GM19324 (cell line): ENCODE data around the gene HAT1.
"Not testable (repeated sequence)": the region's sequence is repeated elsewhere in the genome, so short reads cannot be mapped to it uniquely, and the experiment has no call there.

Experiments
- ATAC-seq: cut with Tn5 transposase; IDR thresholded peaks from one replicate; pipeline ENCODE4 v1.9.1; 2021; ENCODE audit warnings: mild to moderate bottlenecking, moderate library complexity; ENCODE audit not compliant: unreplicated experiment, low FRiP score

HAT1 gene, protein sequence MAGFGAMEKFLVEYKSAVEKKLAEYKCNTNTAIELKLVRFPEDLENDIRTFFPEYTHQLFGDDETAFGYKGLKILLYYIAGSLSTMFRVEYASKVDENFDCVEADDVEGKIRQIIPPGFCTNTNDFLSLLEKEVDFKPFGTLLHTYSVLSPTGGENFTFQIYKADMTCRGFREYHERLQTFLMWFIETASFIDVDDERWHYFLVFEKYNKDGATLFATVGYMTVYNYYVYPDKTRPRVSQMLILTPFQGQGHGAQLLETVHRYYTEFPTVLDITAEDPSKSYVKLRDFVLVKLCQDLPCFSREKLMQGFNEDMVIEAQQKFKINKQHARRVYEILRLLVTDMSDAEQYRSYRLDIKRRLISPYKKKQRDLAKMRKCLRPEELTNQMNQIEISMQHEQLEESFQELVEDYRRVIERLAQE

DNA sequence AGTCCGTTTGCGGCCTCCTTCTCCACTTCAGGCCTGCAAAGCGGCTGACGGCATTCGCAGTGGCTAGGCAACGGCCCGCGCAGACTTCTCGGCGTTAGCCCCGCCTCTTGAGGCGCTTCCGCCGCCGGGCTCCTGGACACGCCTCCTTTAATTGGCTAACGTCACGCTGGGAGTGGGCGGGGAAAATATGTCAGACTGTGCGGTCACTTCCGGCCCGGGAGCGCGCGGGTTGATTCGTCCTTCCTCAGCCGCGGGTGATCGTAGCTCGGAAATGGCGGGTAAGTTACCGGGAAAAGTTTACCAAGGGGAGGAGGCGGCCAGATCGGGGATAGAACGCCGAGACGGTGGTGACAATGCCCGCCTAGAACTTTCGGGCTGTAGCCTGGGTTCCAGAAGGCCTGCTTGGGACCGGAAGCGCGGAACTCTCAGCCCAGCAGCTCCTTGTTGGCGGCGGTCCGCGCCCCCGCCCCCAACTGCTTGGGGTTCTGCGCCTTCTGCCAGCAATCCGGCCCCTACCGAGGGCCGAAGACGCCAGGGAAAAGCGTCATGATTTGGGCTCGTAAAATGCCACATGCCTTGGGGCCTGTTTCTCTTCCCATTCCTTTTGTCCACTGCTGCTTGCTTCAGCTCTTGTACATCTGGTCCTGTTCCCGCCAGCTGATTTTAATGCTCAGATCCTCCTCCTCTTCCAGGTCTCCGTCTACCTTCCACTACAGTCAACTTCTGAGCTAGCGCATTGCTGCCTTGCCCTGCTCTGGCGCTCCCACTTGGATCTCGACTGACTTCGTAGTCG is at the start of gene HAT1:
HAT1 (plus strand) TSS at position 232 of the 793 bp plus-strand sequence; CDS start at position 272, 40 bp downstream.
- peak; percentile 98 for ATAC-seq

DNA sequence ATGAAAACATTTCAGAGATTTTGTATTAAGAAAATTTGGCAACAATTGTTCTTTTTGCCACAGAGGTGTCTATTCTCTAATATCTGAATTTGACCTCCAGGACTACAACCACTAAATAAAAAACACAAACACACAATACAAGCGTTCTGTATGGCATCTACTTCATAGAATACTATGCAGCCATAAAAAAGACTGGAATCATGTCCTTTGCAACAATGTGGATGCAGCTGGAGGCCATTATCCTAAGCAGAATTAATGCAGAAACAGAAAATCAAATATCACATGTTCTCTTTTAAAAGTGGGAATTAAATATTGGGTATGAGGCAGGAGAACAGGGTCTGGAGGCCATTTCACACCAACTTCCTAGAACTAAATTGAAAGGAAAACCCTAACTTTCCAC is 47.7 kb upstream of the HAT1 start:
- no peak for ATAC-seq

DNA sequence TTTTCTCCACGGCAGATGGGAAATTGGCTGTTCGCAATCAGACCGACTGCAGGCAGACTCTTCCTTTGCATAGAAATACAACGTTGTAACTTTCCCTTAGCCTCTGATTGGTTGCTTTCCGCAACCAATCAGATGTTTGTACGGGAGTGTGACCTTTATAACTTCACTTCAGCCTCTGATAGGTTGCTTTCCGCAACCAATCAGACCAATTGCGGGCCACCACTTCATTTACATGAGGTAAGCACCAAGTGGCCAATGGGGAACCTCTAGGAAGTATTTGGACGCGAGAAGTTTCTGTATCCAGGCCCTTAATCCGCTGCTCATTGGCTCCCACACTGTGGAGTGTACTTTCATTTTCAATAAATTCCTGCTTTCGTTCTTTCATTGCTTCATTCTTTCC is 47.3 kb upstream of the HAT1 start:
- ATAC-seq = no peak

DNA sequence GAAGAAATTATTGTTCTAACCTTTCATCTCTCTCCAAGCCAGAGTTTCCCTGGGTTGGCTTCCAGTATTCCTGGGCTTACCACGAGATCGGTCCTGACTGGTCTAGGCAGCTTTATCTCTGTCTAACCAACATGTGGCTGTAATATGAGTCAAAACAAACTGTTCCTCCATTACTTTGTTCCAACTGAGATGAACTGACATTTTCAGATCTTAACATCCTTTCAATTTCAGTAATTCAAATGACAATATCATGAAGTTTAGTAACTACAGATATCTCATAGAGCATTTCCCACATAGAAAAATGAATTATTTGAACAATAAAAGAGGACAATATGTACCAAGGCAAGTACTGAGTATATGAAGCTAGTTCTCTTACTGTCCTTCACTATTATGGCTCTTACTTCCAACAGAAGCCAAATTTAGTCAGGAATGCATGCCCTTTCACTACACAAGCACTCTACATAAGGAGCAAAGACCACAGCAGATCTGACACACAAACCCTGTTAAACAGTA is 43.7 kb upstream of the HAT1 start:
- no peak for ATAC-seq

DNA sequence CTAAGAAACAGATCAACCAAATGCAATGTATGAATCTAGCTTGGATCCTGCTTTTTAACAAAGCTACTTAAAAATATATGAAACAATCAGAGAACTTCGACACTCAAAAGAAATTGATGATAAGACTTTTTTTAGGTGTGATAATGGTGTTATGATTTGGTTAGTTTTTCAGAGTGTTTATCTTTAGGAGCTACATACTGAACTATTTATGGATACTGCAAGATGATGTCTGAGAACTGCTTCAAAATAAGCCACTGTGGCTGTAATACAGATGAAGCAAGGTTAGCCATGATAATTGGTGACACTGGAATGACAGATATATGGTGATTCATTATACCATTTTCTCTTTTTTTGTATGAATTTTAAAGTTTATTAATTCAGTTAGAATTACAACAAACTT is 42.4 kb upstream of the HAT1 start:
- no peak for ATAC-seq

DNA sequence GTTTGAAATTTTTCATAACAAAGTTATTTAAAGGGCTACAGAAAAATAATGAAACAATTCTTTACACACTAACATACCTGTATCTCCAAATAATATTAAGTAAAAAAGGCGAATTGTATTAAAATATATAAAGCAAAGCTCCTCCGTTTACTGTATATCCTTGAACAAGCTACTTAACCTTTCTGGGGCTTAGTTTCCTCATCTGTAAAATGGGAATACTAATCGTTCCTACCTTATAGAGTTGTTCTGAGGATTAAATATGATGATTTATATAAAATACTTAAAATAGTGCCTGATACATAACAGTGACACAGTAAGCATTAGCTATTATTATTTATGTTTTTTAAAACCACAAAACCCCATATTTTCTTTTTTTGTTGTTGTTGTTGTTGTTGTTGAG is 41.5 kb upstream of the HAT1 start:
- no peak for ATAC-seq

DNA sequence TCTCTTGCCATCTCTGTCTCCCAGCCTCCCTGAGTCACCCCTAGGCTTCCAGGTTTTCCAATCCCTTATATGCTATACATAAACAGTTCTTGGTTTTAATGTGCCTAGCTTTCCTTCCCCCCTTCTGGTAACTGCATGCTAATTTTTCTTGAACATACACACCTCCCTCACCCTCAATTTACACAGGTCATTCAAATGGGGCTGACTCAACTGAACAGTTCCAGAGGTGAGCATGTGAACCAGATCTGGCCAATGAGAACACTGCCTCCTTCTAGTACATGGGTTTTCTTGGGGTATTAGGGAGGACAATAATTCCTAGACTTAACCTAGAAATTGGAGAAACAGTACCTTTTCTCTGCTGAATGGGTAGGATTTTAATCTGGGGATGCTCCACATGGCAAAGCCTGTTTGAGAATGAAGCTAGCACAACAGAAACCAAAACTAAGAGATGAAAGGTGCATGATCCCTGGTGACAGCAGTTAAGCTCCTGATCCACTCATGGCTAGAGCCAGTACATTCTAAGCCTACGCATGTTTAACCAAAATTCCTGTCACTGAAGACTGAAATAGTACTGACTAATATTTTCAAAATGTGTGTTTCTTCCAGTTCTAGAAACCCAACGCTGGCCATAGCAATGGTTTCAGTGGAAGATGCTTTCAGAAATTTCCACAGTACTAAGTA is 40.0 kb upstream of the HAT1 start:
- no peak for ATAC-seq

DNA sequence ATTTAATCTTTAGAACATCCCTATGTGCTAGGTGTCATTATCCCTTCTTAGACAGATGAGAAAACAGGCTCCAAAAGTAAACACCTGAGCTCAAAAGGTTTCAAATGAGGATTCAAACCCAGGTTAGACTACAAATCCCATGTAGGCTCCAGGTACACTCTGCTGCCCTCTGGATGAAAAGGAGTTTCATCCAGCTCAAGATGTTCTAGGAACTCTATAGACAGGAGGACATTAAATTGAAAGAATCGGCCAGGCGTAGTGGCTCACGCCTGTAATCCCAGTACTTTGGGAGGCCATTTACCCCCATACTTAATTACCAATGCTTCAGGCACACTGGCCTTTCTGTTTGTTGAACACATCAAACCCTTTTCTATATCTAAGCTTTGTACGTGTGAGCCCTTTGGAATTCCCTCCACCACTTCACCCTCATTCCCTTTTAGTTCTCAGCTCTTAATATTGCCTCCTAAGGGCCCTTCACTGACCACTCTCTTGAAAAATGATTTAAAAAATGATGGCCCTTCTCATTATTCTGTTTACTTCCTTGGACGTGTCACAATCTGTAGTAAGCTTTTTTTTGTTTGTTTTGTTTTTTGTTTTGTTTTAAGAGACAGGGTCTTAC is 38.9 kb upstream of the HAT1 start:
- ATAC-seq = no peak

DNA sequence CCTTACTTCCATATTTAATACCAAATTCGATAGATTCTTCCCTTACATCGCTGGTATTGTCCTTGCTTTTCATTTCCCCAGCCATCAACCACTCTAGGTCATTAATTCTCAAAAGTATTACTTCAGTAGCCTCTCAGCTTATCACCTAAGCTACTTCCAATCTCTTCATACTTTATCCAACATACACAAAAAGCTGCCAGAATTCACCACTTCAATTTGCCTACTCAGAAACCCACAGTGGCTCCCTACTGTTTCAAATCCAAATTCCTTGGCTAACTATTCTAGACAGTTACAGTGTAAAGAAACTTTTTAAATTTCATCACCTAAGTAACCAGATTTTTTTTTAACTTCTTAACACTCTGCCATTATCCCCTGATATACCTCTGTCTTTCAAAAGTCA is 32.9 kb upstream of the HAT1 start:
- no peak for ATAC-seq

DNA sequence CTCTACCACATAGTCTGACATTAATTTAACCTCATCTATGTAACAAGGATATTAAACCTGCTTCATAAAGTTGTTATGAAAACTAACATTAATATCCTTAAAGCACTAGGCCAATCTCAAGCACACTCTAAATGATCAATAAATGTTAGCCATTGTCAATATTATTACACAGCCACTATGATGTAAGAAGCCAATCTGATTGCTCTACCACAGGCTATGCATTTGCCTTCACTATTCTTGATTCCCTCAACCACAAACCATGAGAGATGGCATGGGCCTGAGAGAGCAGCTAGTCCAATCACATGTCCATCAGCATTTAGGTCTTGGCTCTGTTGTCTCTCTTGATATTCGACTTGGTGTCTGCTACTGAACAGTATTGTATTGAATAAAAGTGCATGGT is 32.5 kb upstream of the HAT1 start:
- no peak for ATAC-seq

DNA sequence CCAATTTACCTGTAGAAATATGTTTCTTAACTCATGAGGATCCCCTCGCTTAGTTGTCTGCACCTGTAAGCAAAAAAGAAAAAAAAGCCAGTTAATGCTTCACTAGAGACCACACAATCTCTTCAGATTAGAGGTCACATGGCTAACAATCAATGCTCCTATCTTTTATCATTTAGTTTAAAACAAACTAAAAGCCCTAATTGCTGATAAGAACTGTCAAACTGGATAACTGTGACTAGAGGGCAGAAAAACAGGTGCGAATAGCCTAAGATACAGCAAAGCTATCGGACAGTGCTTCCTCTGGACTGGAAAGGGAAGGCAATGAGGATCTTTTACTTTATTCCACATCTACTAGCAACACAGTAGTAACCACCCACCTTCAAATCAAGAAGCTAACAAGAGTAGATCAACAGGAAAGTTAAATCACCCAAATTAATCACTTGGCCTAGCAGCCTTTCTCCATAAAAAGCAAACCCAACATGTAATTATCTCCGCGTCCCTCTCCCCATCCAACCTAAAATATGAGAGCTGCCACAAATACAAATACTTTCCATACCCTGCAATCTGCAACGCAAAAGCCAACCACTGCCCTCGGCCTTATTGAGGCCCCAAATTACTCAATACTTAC is 29.0 kb upstream of the HAT1 start:
- no peak for ATAC-seq

DNA sequence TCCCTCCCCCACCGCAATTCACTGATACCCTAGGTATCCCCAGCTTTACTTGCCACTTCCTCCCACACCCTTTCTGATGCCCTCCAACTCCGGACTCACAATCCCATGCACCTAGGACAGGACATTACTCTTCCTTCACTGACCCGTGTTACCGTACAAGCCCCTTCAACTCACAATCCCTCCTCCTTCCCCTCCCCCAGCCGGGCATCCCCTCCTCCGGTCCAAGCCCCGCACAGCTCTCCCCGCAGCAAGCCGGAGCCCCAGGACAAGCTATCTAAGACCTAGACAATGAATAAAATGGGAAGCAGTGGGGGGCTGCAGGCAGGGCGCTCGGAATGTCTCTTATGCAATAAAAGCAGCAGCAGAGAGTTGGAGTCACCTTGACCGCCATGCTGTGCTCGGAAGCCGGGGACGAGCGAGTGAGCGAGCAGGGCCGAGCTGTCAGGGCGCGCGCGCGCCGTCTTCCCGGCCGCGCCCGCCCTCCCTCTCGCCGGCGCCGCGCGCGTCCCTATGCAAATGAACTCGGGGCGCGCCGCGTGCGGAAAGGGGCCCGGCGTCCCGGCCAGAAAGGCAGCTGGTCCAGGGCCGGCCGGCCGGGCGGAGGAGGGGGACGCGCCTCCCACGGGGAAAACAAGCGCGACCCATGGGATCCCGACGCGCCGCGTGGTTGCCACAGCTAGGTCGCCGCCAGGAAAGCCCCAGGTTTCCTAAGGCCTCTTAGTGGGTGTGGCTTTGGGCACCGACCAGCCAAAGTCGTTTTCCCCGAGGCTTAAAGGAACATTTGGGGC is 28.2 kb upstream of the HAT1 start, which contains the start of gene SLC25A12:
SLC25A12 (minus strand) TSS at position 421 of the 788 bp plus-strand sequence; CDS start at position 391, 30 bp downstream.
- peak; percentile 92 for ATAC-seq

DNA sequence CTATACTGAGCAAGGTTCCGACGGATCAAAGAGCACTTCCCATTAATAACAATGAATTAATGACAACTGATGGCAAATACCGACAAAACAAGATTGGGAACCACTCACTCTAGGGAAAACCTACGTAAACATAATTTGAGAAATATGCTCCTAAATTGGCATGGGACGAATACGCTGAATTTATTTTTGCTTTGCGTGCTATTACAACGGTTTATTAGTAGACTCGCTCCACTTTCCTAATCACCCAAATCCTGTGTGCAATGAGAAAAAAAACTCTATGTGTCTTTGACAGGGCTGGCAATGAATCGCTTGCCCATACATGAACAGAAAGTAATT is 27.7 kb upstream of the HAT1 start:
- ATAC-seq = no peak

DNA sequence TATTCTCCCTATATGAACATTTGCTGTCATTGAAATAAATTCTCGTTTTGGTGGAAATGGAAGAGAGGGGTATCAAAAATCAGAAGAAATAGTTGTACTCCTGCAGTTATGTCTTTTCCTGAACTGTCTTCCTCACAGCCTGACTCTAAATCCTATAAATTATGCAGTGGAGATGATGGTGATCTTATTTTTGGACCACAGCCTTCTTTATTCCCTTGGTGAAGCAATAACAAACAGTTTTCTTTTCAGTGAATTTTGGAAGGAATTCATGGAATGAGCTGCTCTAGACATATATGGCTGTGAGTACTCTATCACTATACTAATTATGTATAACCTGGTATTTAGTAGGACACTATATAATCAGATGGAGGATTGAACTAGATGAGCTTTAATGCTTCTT is 26.5 kb upstream of the HAT1 start:
- no peak for ATAC-seq

DNA sequence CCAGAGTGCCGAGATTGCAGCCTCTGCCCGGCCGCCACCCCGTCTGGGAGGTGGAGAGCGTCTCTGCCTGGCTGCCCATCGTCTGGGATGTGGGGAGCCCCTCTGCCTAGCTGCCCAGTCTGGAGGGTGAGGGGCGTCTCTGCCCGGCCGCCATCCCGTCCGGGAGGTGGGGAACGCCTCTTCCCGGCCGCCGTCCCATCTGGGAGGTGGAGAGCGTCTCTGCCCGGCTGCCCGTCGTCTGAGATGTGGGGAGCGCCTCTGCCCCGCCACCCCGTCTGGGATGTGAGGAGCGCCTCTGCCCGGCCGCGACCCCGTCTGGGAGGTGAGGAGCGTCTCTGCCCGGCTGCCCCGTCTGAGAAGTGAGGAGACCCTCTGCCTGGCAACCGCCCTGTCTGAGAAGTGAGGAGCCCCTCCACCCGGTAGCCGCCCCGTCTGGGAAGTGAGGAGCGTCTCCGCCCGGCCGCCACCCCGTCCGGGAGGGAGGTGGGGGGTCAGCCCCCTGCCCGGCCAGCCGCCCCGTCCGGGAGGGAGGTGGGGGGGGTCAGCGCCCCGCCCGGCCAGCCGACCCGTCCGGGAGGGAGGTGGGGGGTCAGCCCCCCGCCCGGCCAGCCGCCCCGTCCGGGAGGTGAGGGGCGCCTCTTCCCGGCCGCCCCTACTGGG is 22.5 kb upstream of the HAT1 start:
- ATAC-seq = not testable (repeated sequence)

DNA sequence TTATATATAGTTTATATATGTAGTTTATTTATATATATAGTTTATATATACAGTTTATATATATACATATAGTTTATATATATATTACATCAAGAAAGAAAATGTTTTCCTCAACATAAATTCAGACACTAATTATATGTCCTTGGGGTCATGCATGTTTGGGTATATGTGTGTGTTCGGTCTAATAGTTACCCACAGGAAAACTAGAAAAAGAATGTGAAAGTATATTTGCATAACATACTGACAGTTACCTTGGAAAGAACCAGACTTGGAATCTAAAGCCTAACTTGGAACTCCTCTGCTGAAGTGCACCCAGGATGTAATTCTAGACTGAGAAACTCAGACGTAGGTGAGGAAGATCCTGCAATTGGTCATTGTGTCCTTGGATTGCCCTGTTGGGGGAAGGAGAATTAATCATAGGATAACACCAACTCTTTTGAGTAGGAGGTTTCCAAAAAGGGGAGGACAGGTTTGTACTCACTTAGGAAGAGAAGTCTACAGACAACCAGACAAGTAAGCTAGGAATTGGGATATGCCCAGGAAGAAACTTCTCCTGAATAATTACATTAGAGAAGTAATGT is 19.3 kb upstream of the HAT1 start:
- ATAC-seq = no peak

DNA sequence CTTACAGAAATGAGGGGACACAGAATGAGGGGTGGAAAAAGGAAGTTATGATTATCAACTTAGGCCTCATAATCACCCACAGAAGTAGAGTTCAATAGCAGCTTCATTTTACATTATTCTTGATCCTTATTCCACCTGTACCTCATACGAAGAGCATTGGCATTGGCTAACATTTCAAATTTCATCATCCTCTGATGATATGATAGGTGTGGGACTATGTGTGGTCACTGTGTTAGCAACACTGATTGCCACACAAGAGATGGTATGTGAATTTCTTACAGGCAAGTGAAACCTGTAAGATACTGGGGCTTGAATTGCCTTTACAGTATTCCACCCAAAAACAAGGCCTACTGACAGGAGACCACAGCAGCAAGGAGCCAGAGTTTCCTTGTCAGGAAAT is 14.0 kb upstream of the HAT1 start:
- no peak for ATAC-seq

DNA sequence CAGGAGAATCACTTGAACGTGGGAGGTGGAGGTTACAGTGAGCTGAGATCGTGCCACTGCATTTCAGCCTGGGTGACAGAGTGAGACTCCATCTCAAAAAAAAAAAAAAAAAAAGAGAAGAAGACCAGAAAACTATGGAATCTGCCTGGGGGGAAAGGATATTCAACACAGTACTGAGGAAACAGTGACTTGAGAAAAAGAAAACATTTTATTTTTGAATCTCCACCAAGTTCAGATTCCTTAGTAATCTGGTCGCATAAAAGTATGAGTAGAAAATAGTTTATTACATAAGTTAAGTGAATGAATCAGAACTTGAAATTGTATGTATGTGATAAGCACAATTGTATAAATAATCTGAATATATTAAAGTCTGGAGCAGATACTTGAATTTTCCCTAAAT is 13.0 kb upstream of the HAT1 start:
- ATAC-seq = no peak

DNA sequence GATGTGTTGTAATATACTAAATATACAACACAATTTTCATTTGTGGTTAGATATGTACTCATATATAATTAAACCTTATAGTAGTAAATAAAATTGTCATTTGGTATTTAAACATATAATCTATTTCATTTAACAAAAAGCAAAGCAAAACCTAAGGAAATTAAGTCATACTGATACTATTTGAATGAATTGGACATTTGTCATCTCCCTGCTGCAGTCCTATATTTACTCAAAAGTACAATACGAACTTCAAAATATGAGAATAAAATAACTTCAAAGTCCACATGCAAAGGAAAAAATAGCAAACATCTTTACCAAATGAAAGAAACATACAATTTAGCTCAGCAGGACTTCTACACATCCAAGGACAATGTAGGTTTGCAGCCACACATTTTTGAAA is 11.8 kb upstream of the HAT1 start:
- ATAC-seq = no peak
